Caco-2 (cell line): ENCODE measurements around the gene PTPN13. TPM values are rescaled to one million over a fixed set of nuclear protein-coding genes. Genes with fewer than 3 reads are reported as not detected.

Experiments
- BruUV-seq: library from RNA; stranded (reverse); fragments of 400-500 nt; replicated peaks from 2 replicates; lab custom pipeline; 2021; lab: Mats Ljungman, UMichigan
- CTCF ChIA-PET: fragments of 300-600 bp; sonication (Branson Sonifier 250); formaldehyde crosslinking; loops from one replicate; lab custom pipeline; 2022; ENCODE audit warnings: antibody characterized with exemption; lab: Charles Lee
- POLR2A ChIA-PET: fragments of 300-600 bp; sonication (Branson Sonifier 250); formaldehyde crosslinking; loops from one replicate; lab custom pipeline; 2022; ENCODE audit warnings: antibody characterized with exemption; lab: Charles Lee
- DNase-seq, 2 experiments: peaks; one replicate each; pipeline versions ENCODE4 v3.0.0 to v3.0.0-alpha.2; 2020 to 2022
- H3K27me3 ChIP-seq: replicated peaks from 2 replicates; pipeline ENCODE4 v1.6.0; 2011; ENCODE audit warnings: low read length; ENCODE audit not compliant: control insufficient read depth, insufficient read depth
- H3K36me3 ChIP-seq: 2 replicates; pipeline ENCODE4 v1.5.1; 2011; ENCODE audit warnings: low read length; ENCODE audit not compliant: control insufficient read depth, insufficient read depth
- H3K4me1 ChIP-seq: fragments of 250-450 bp; sonication (Bioruptor Pico); 2 replicates; pipeline ENCODE4 v1.5.1; 2020; ENCODE audit warnings: mild to moderate bottlenecking
- H3K4me3 ChIP-seq: 2 replicates; pipeline ENCODE4 v1.5.1; 2011; ENCODE audit warnings: low read depth, mild to moderate bottlenecking, control low read depth, low read length
- H3K9me3 ChIP-seq: fragments of 250-450 bp; sonication (Bioruptor Pico); 2 replicates; pipeline ENCODE4 v1.5.1; 2020; ENCODE audit warnings: mild to moderate bottlenecking, moderate library complexity
- H3K27ac Mint-ChIP-seq: one replicate; pipeline ENCODE4 v1.8.0; 2022; ENCODE audit warnings: mixed read lengths; ENCODE audit not compliant: unreplicated experiment
- H3K27me3 Mint-ChIP-seq: one replicate; pipeline ENCODE4 v1.8.0; 2022; ENCODE audit warnings: mixed read lengths; ENCODE audit not compliant: insufficient read depth, unreplicated experiment
- H3K36me3 Mint-ChIP-seq: one replicate; pipeline ENCODE4 v1.8.0; 2022; ENCODE audit warnings: mild to moderate bottlenecking, mixed read lengths; ENCODE audit not compliant: insufficient read depth, unreplicated experiment
- H3K4me1 Mint-ChIP-seq: one replicate; pipeline ENCODE4 v1.8.0; 2022; ENCODE audit warnings: low read depth, mixed read lengths; ENCODE audit not compliant: unreplicated experiment
- H3K4me3 Mint-ChIP-seq: one replicate; pipeline ENCODE4 v1.8.0; 2022; ENCODE audit warnings: mild to moderate bottlenecking, moderate library complexity, mixed read lengths; ENCODE audit not compliant: unreplicated experiment
- H3K9me3 Mint-ChIP-seq: one replicate; pipeline ENCODE4 v1.8.0; 2022; ENCODE audit warnings: mixed read lengths; ENCODE audit not compliant: unreplicated experiment
- CTCF ChIP-seq, 2 experiments: fragments of 200-600 bp in 1 of 2; IDR thresholded peaks; 1 replicate in 1 of 2; 2 replicates in 1 of 2; pipeline versions ENCODE4 v1.5.1 to v1.8.0; 2011 to 2022; ENCODE audit warnings: antibody characterized with exemption in 1 of 2, control low read depth in 1 of 2, inconsistent platforms in 1 of 2, low read depth in 1 of 2, low read length in 1 of 2, mild to moderate bottlenecking in 1 of 2, moderate library complexity in 1 of 2; ENCODE audit not compliant: insufficient read depth in 1 of 2, severe bottlenecking in 1 of 2, unreplicated experiment in 1 of 2
- intact Hi-C: fragments of 100-400 bp; cut with micrococcal nuclease; formaldehyde crosslinking; loops from one replicate; pipeline ENCODE4 v1.10.0; 2022; ENCODE audit not compliant: unreplicated experiment
- total RNA-seq: library from RNA; stranded (reverse); gene quantifications from 2 replicates; pipeline ENCODE4 v1.2.3, GENCODE V29; 2022

Gene PTPN13
- total RNA-seq, 1 experiment from 2014 or later: 12.1 TPM

GRCh38 chr4:86678796-86679195 lies 84.7 kb downstream of the PTPN13 start:
- H3K27ac Mint-ChIP-seq: no peak overlapping the region
- Histone ChIP-seq H3K4me1 (no peaks in the 10 kb centered on the region), H3K27me3 (no peaks in the 10 kb centered on the region), H3K9me3 (no peaks in the 10 kb centered on the region), H3K36me3 (no peaks in the 10 kb centered on the region), H3K4me3 (no peak overlapping the region)
- H3K4me1 Mint-ChIP-seq: no peaks in the 10 kb centered on the region
- H3K9me3 Mint-ChIP-seq: no peaks in the 10 kb centered on the region
- CTCF ChIA-PET: no interaction called here
- no peak for TF ChIP-seq CTCF (IDR thresholded peaks at IDR 0.05; ENCODE audit: insufficient read depth in 1 of 2, low read depth in 1 of 2, low read length in 1 of 2, severe bottlenecking in 1 of 2, unreplicated experiment in 1 of 2)
- intact Hi-C loops: no loop called here
- DNase-seq: no peak
- no peaks in the 10 kb centered on the region for H3K27me3 Mint-ChIP-seq
- no peak overlapping the region for H3K4me3 Mint-ChIP-seq
- POLR2A ChIA-PET: no interaction called here
- H3K36me3 Mint-ChIP-seq: no peaks in the 10 kb centered on the region
- no TSS peak for BruUV-seq

- no peaks in the 10 kb centered on the region for H3K36me3 Mint-ChIP-seq
- ChIA-PET POLR2A (no interaction called here), CTCF (interaction anchor here (1.0 kb wide), 1 partner anchor 181 kb away, joined by 3 read pairs; no protein-coding TSS in a partner anchor)
- Histone ChIP-seq H3K4me3 (no peak overlapping the region), H3K27me3 (no peaks in the 10 kb centered on the region), H3K4me1 (no peaks in the 10 kb centered on the region), H3K9me3 (no peaks in the 10 kb centered on the region), H3K36me3 (no peaks in the 10 kb centered on the region)
- H3K4me1 Mint-ChIP-seq: no peaks in the 10 kb centered on the region
- no peaks in the 10 kb centered on the region for H3K9me3 Mint-ChIP-seq
- TF ChIP-seq CTCF (IDR thresholded peaks at IDR 0.05; ENCODE audit: insufficient read depth in 1 of 2, low read depth in 1 of 2, low read length in 1 of 2, severe bottlenecking in 1 of 2, unreplicated experiment in 1 of 2): no peak
- no peaks in the 10 kb centered on the region for H3K27me3 Mint-ChIP-seq
- intact Hi-C loops: no loop called here
- no peak overlapping the region for H3K4me3 Mint-ChIP-seq
- DNase-seq: no peak
- no TSS peak for BruUV-seq
- no peak overlapping the region for H3K27ac Mint-ChIP-seq
Measured at GRCh38 chr4:86679441-86679840, 85.3 kb downstream of the PTPN13 start.

- TF ChIP-seq CTCF (IDR thresholded peaks at IDR 0.05; ENCODE audit: insufficient read depth in 1 of 2, low read depth in 1 of 2, low read length in 1 of 2, severe bottlenecking in 1 of 2, unreplicated experiment in 1 of 2): no peak
- no peaks in the 10 kb centered on the region for H3K36me3 Mint-ChIP-seq
- Histone ChIP-seq H3K27me3 (no peaks in the 10 kb centered on the region), H3K4me3 (no peak overlapping the region), H3K36me3 (no peaks in the 10 kb centered on the region), H3K9me3 (no peaks in the 10 kb centered on the region), H3K4me1 (no peaks in the 10 kb centered on the region)
- H3K9me3 Mint-ChIP-seq: no peaks in the 10 kb centered on the region
- intact Hi-C loops: no loop called here
- H3K4me3 Mint-ChIP-seq: no peak overlapping the region
- H3K27me3 Mint-ChIP-seq: no peaks in the 10 kb centered on the region
- no TSS peak for BruUV-seq
- no peak overlapping the region for H3K27ac Mint-ChIP-seq
- CTCF ChIA-PET: no interaction called here
- H3K4me1 Mint-ChIP-seq: peaks cover 7% of the 10 kb centered on the region
- POLR2A ChIA-PET: no interaction called here
- no peak for DNase-seq
Measured at GRCh38 chr4:86683167-86683566, 89.1 kb downstream of the PTPN13 start.
